DND-41 (cell line): Measurements from ENCODE around the gene DEXI.

Experiments used
- CTCF ChIP-seq: IDR thresholded peaks from 2 replicates; pipeline ENCODE4 v1.5.1; 2012; ENCODE audit warnings: borderline replicate concordance, low read length, moderate library complexity, mild to moderate bottlenecking; ENCODE audit not compliant: poor library complexity, severe bottlenecking; ENCODE audit errors: extremely low read depth
- EZH2 ChIP-seq: IDR thresholded peaks from 3 replicates; pipeline ENCODE4 v1.6.1; 2012; ENCODE audit warnings: borderline replicate concordance, low read depth, mild to moderate bottlenecking, moderate library complexity, low read length, inconsistent platforms; ENCODE audit not compliant: severe bottlenecking

- no peak for TF ChIP-seq CTCF
- TF ChIP-seq EZH2: no peak
Measured at GRCh38 chr16:10968498-10968897, 26.2 kb upstream of the DEXI start.
